SK-N-SH (cell line): Measurements from ENCODE around the gene HMGXB3. TPM values are rescaled to one million over a fixed set of nuclear protein-coding genes. Genes with fewer than 3 reads are reported as not detected.

Source experiments
- CTCF ChIA-PET: fragments of 300-600, 350-600 bp; formaldehyde crosslinking; extraction: SDS; loops from one replicate; lab custom pipeline; 2021; lab: Yijun Ruan, JAX
- POLR2A ChIA-PET: fragments of 350-600 bp; sonication (Branson Sonifier 250); formaldehyde crosslinking; extraction: SDS; loops from one replicate; lab custom pipeline; 2020; ENCODE audit warnings: antibody characterized with exemption, inconsistent platforms; lab: Yijun Ruan, JAX
- DNase-seq: peaks from one replicate; pipeline ENCODE4 v3.0.0; 2012
- H2AFZ ChIP-seq: fragments of 200-600 bp; sonication (generic); 2 replicates; pipeline ENCODE4 v1.8.1; 2016; ENCODE audit warnings: antibody characterized with exemption, mild to moderate bottlenecking, low read depth
- H3F3A ChIP-seq: fragments of 200-600 bp; sonication (generic); replicated peaks from 2 replicates; pipeline ENCODE3; 2016; ENCODE audit warnings: antibody characterized with exemption, mild to moderate bottlenecking; ENCODE audit not compliant: insufficient read depth
- H3K27ac ChIP-seq, 2 experiments: fragments of 200-500 bp in 1 of 2; fragments of 200-600 bp in 1 of 2; sonication (Bioruptor generic) in 1 of 2; sonication (generic), shearing (Covaris generic) in 1 of 2; 2 replicates each; pipeline versions ENCODE4 v1.5.1 to v1.6.1; 2014 to 2016; ENCODE audit warnings: low read depth in 2 of 2, inconsistent platforms in 1 of 2, low read length in 1 of 2, mild to moderate bottlenecking in 1 of 2, mixed read lengths in 1 of 2
- H3K27me3 ChIP-seq: fragments of 200-600 bp; sonication (generic), shearing (Covaris generic); 2 replicates; pipeline ENCODE4 v1.6.1; 2016; ENCODE audit warnings: mixed run types; ENCODE audit not compliant: insufficient read depth
- H3K36me3 ChIP-seq, 2 experiments: fragments of 200-500 bp in 1 of 2; fragments of 200-600 bp in 1 of 2; sonication (Bioruptor generic) in 1 of 2; sonication (generic) in 1 of 2; replicated peaks in 1 of 2; 2 replicates each; pipeline versions ENCODE3 to v1.5.1; 2014 to 2016; ENCODE audit warnings: low read length in 1 of 2, mild to moderate bottlenecking in 1 of 2; ENCODE audit not compliant: insufficient read depth in 2 of 2, control insufficient read depth in 1 of 2
- H3K4me1 ChIP-seq, 2 experiments: fragments of 200-500 bp in 1 of 2; fragments of 200-600 bp in 1 of 2; sonication (Bioruptor generic) in 1 of 2; sonication (generic), shearing (Covaris generic) in 1 of 2; 2 replicates each; pipeline versions ENCODE4 v1.5.1 to v1.6.1; 2014 to 2016; ENCODE audit warnings: low read depth in 1 of 2, low read length in 1 of 2, mixed run types in 1 of 2; ENCODE audit not compliant: insufficient read depth in 2 of 2, control insufficient read depth in 1 of 2
- H3K4me2 ChIP-seq: fragments of 200-600 bp; sonication (generic), shearing (Covaris generic); 2 replicates; pipeline ENCODE4 v1.6.1; 2017; ENCODE audit warnings: mixed run types
- H3K4me3 ChIP-seq, 2 experiments: fragments of 200-500 bp in 1 of 2; fragments of 200-600 bp in 1 of 2; sonication (Bioruptor generic) in 1 of 2; sonication (generic), shearing (Covaris generic) in 1 of 2; 2 replicates each; pipeline versions ENCODE4 v1.5.1 to v1.8.1; 2014 to 2016; ENCODE audit warnings: low read depth in 2 of 2, inconsistent platforms in 1 of 2, low read length in 1 of 2, mild to moderate bottlenecking in 1 of 2, mixed read lengths in 1 of 2, moderate library complexity in 1 of 2
- H3K79me2 ChIP-seq: fragments of 200-600 bp; sonication (generic); 2 replicates; pipeline ENCODE4 v1.8.1; 2017; ENCODE audit warnings: mild to moderate bottlenecking; ENCODE audit not compliant: insufficient read depth
- H3K9ac ChIP-seq: fragments of 200-600 bp; sonication (generic); 2 replicates; pipeline ENCODE4 v1.6.1; 2017; ENCODE audit warnings: mixed run types
- H3K9me2 ChIP-seq: fragments of 200-600 bp; sonication (generic); 2 replicates; pipeline ENCODE4 v1.6.1; 2017; ENCODE audit warnings: mixed run types
- H3K9me3 ChIP-seq: fragments of 200-600 bp; sonication (generic); 2 replicates; pipeline ENCODE4 v1.6.1; 2017; ENCODE audit warnings: mixed run types, mild to moderate bottlenecking, moderate library complexity
- H4K20me1 ChIP-seq: fragments of 200-600 bp; sonication (generic); 2 replicates; pipeline ENCODE4 v1.6.1; 2017; ENCODE audit warnings: mild to moderate bottlenecking, mixed run types; ENCODE audit not compliant: insufficient read depth
- FOXM1 ChIP-seq: IDR thresholded peaks from 2 replicates; pipeline ENCODE4 v1.4.0; 2012; ENCODE audit warnings: low read depth, mild to moderate bottlenecking
- JUND ChIP-seq: IDR thresholded peaks from 2 replicates; pipeline ENCODE4 v1.4.0; 2012
- MEF2A ChIP-seq: IDR thresholded peaks from 2 replicates; pipeline ENCODE4 v1.4.0; 2012; ENCODE audit warnings: low read depth, borderline replicate concordance
- MXI1 ChIP-seq: IDR thresholded peaks from 2 replicates; pipeline ENCODE4 v1.6.1; 2012; ENCODE audit warnings: mild to moderate bottlenecking, low read depth, low read length, improper control_type of control experiment
- NFIC ChIP-seq: IDR thresholded peaks from 2 replicates; pipeline ENCODE4 v1.4.0; 2012; ENCODE audit warnings: borderline replicate concordance
- NRF1 ChIP-seq: IDR thresholded peaks from 2 replicates; pipeline ENCODE4 v1.6.1; 2012; ENCODE audit warnings: low read depth, mild to moderate bottlenecking, low read length
- POLR2AphosphoS5 ChIP-seq: IDR thresholded peaks from 2 replicates; pipeline ENCODE4 v1.6.1; 2012; ENCODE audit warnings: low read depth, low read length
- RAD21 ChIP-seq: IDR thresholded peaks from 2 replicates; pipeline ENCODE4 v1.6.1; 2012; ENCODE audit warnings: mild to moderate bottlenecking, low read length
- RFX5 ChIP-seq: IDR thresholded peaks from 2 replicates; pipeline ENCODE4 v1.6.1; 2012; ENCODE audit warnings: mild to moderate bottlenecking, improper control_type of control experiment, low read length
- SIN3A ChIP-seq: IDR thresholded peaks from 2 replicates; pipeline ENCODE4 v1.6.1; 2012; ENCODE audit warnings: low read depth, mild to moderate bottlenecking, low read length, moderate library complexity, borderline replicate concordance
- TAF1 ChIP-seq: IDR thresholded peaks from 2 replicates; pipeline ENCODE4 v1.6.1; 2012; ENCODE audit warnings: low read depth, mild to moderate bottlenecking, low read length, moderate library complexity, borderline replicate concordance
- YY1 ChIP-seq: IDR thresholded peaks from 2 replicates; pipeline ENCODE4 v1.4.0; 2012; ENCODE audit warnings: low read depth, mild to moderate bottlenecking
- WGBS: methylation state at CpG from one replicate; pipeline ENCODE4 v1.1.6; 2017; ENCODE audit warnings: low lambda C conversion rate; 5-methylcytosine and 5-hydroxymethylcytosine counted together
- polyA plus RNA-seq, 3 experiments: library from polyadenylated mRNA; depleted of rRNA; stranded (reverse); fragments of >200 nt; gene quantifications; 2 replicates each; pipeline ENCODE4 v1.2.3, GENCODE V29; 2012
- TF ChIP-seq, protein P1 (sequence below): fragments of 200-600 bp; sonication (generic); IDR thresholded peaks from 2 replicates; pipeline ENCODE4 v1.6.1; 2017; ENCODE audit warnings: antibody characterized with exemption, mild to moderate bottlenecking, moderate library complexity
- TF ChIP-seq, protein P2 (sequence below): IDR thresholded peaks from 2 replicates; pipeline ENCODE4 v1.4.0; 2012; ENCODE audit warnings: low read depth

The HMGXB3 gene
- polyA plus RNA-seq, 1 of the 3 experiments (the other 2 are of a cell fraction), result 28.8 TPM

DNA sequence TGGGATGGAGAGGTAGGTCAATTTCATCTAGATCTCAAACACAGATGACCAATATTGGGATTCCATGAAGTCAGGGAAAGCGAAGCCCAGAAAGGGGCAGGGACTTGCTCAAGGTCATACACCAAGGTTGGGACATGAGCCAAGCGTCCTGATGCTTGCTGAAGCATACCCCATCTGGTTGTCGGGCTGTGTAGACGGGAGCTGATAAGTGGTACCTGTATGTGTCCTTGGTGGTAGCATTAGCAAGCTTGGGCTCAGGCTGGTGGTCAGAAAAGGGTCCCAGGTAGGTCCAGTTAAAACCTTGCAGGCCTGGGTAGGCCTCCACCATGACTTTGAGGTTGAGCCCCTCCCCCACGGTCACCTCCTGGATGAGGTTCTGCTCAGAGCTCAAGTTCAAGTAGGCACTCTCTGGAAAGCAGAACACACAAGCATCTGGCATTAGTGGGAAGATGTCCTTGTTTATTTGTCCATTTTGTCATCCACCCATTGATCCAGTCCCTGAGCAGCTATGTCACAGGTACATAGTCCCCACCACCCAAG lies 72.6 kb downstream of the HMGXB3 start:
- POLR2A ChIA-PET, result no interaction called here
- no peaks in the 10 kb centered on the region for H4K20me1 ChIP-seq
- H3K4me3 ChIP-seq, result no peak overlapping the region
- no peaks in the 10 kb centered on the region for H3K36me3 ChIP-seq
- TF ChIP-seq NFIC (no peak), FOXM1 (no peak), TAF1 (no peak)
- TF ChIP-seq, all 33 proteins: peak for 0
- Histone ChIP-seq H3K9ac (no peak overlapping the region), H3K27ac (no peak overlapping the region), H3F3A (no peaks in the 10 kb centered on the region), H3K27me3 (no peaks in the 10 kb centered on the region), H3K9me2 (no peaks in the 10 kb centered on the region), H3K79me2 (no peaks in the 10 kb centered on the region), H2AFZ (no peak overlapping the region), H3K4me2 (no peak overlapping the region), H3K9me3 (no peaks in the 10 kb centered on the region), H3K4me1 (peaks cover 9 to 13% of the 10 kb centered on the region in 2 experiments; a peak in 2 of 4 replicates)
- CTCF ChIA-PET, result interaction anchor here (2.3 kb wide), 1 partner anchor 10 kb away, joined by 8 read pairs; no protein-coding TSS in a partner anchor
- DNase-seq, result no peak
- 50% methylated on average over 3 of the region's 5 CpGs for WGBS

DNA sequence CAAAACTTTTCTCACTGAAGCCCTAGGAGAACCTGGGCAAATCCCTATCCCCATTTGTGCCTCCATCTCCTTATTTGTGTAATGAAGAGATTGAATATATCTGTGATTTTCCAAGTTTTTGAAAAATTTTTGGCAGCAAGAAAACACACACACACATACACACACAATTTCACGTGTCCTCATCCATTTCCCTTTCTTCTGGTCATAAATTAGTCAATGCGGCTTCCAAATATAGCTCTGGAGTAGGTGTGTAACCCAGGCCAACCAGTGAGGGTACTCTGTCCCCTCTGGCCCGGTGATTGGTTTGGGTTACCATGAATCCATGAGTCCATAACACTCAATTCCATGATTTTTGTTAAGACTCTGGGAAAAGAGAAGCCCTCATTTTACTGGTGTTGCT lies 73.1 kb downstream of the HMGXB3 start:
- Histone ChIP-seq H3K27ac (no peak overlapping the region), H3K4me2 (no peak overlapping the region), H3K4me1 (peaks cover 3 to 8% of the 10 kb centered on the region in 2 experiments; a peak in 2 of 4 replicates), H3K79me2 (no peaks in the 10 kb centered on the region), H3K4me3 (no peak overlapping the region), H3K9ac (no peak overlapping the region), H3K36me3 (no peaks in the 10 kb centered on the region), H3K27me3 (no peaks in the 10 kb centered on the region), H4K20me1 (no peaks in the 10 kb centered on the region), H3K9me2 (no peaks in the 10 kb centered on the region), H3F3A (no peaks in the 10 kb centered on the region), H3K9me3 (no peaks in the 10 kb centered on the region), H2AFZ (no peak overlapping the region)
- TF ChIP-seq, protein P1, sequence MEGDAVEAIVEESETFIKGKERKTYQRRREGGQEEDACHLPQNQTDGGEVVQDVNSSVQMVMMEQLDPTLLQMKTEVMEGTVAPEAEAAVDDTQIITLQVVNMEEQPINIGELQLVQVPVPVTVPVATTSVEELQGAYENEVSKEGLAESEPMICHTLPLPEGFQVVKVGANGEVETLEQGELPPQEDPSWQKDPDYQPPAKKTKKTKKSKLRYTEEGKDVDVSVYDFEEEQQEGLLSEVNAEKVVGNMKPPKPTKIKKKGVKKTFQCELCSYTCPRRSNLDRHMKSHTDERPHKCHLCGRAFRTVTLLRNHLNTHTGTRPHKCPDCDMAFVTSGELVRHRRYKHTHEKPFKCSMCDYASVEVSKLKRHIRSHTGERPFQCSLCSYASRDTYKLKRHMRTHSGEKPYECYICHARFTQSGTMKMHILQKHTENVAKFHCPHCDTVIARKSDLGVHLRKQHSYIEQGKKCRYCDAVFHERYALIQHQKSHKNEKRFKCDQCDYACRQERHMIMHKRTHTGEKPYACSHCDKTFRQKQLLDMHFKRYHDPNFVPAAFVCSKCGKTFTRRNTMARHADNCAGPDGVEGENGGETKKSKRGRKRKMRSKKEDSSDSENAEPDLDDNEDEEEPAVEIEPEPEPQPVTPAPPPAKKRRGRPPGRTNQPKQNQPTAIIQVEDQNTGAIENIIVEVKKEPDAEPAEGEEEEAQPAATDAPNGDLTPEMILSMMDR, result no peak
- TF ChIP-seq MEF2A, result no peak
- TF ChIP-seq JUND, result no peak
- no peak for TF ChIP-seq TAF1
- no peak for TF ChIP-seq RFX5
- TF ChIP-seq RAD21, result no peak
- TF ChIP-seq MXI1, result no peak
- TF ChIP-seq NRF1, result no peak
- no peak for TF ChIP-seq NFIC
- TF ChIP-seq POLR2AphosphoS5, result no peak
- TF ChIP-seq, protein P2, sequence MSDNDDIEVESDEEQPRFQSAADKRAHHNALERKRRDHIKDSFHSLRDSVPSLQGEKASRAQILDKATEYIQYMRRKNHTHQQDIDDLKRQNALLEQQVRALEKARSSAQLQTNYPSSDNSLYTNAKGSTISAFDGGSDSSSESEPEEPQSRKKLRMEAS, result no peak
- no peak for TF ChIP-seq YY1
- no peak for TF ChIP-seq SIN3A
- CTCF ChIA-PET, result interaction anchor here (0.6 to 2.3 kb wide), 2 partner anchors 10 to 192 kb away, joined by 3 to 8 read pairs; no protein-coding TSS in a partner anchor
- whole genome bisulfite sequencing, result 56% methylated on average over 3 of the region's 3 CpGs
- POLR2A ChIA-PET, result no interaction called here
- no peak for DNase-seq
